GM19193 (cell line): ENCODE data around the gene UBXN11.

ENCODE experiments used
- POLR2A ChIP-seq: IDR thresholded peaks from 4 replicates; pipeline ENCODE4 v1.6.1; 2011; ENCODE audit not compliant: insufficient read depth, insufficient read length; ENCODE audit errors: extremely low read depth

UBXN11 gene

GRCh38 chr1:26296340-26297056 is 9.9 kb downstream of the UBXN11 start:
- no peak for TF ChIP-seq POLR2A

GRCh38 chr1:26295194-26296138 is 11.0 kb downstream of the UBXN11 start:
- TF ChIP-seq POLR2A, result no peak

- TF ChIP-seq POLR2A, result no peak
Measured at GRCh38 chr1:26293911-26294463, 12.4 kb downstream of the UBXN11 start.

GRCh38 chr1:26291939-26292338 is 14.5 kb downstream of the UBXN11 start:
- TF ChIP-seq POLR2A, result no peak

- no peak for TF ChIP-seq POLR2A
Measured at GRCh38 chr1:26291433-26291832, 15.0 kb downstream of the UBXN11 start.

GRCh38 chr1:26290882-26291261 is 15.6 kb downstream of the UBXN11 start:
- no peak for TF ChIP-seq POLR2A

- no peak for TF ChIP-seq POLR2A
Measured at GRCh38 chr1:26290122-26290881, 16.1 kb downstream of the UBXN11 start.

GRCh38 chr1:26289158-26290059 is 17.0 kb downstream of the UBXN11 start:
- peak; percentile 57 for TF ChIP-seq POLR2A

- no peak for TF ChIP-seq POLR2A
Measured at GRCh38 chr1:26288311-26288941, 18.0 kb downstream of the UBXN11 start.

- TF ChIP-seq POLR2A, result no peak
Measured at GRCh38 chr1:26287811-26288210, 18.6 kb downstream of the UBXN11 start.

- peak; percentile 45 for TF ChIP-seq POLR2A
Measured at GRCh38 chr1:26287033-26287711, 19.3 kb downstream of the UBXN11 start.

GRCh38 chr1:26286064-26286416 is 20.4 kb downstream of the UBXN11 start:
- TF ChIP-seq POLR2A, result no peak
